ENCODE data around the gene RAPGEFL1. TPM values are rescaled to one million over a fixed set of nuclear protein-coding genes. Genes with fewer than 3 reads are reported as not detected.
A peak's percentile ranks its signal among the peaks of the same experiment; 100 is the strongest.

RAPGEFL1 gene
- total RNA-seq, 1 donor from 2014 or later, result 6.8 TPM

- peaks cover 36% of the 10 kb centered on the region for H3K4me1 ChIP-seq
- no peaks in the 10 kb centered on the region for H3K27me3 ChIP-seq
- Mint-ChIP-seq H3K27ac (no peak overlapping the region), H3K36me3 (peaks cover 22% of the 10 kb centered on the region), H3K4me3 (peak overlapping the region; percentile 77), H3K4me1 (peaks cover 43% of the 10 kb centered on the region), H3K27me3 (ENCODE audit: insufficient read depth, low read depth) (no peaks in the 10 kb centered on the region), H3K9me3 (no peaks in the 10 kb centered on the region)
- no peak overlapping the region for H3K4me3 ChIP-seq
- TF ChIP-seq CTCF (IDR thresholded peaks at IDR 0.05), result no peak
- no peak for TF ChIP-seq EZH2phosphoT487 (IDR thresholded peaks at IDR 0.05)
- TF ChIP-seq EZH2 (IDR thresholded peaks at IDR 0.05), result no peak
- H2AFZ ChIP-seq (replicated peaks), result no peak overlapping the region
- peak overlapping the region; percentile 50 for H3K4me2 ChIP-seq
- H3K79me2 ChIP-seq (ENCODE audit: low read depth), result no peaks in the 10 kb centered on the region
- H3K9me3 ChIP-seq (ENCODE audit: low read depth), result no peaks in the 10 kb centered on the region
- peaks cover 6% of the 10 kb centered on the region for H3K36me3 ChIP-seq
- peaks cover 42% of the 10 kb centered on the region for H4K20me1 ChIP-seq (ENCODE audit: low read depth)
- peak; percentile 70 for DNase-seq (ENCODE audit: low spot score)
- peaks cover 57% of the 10 kb centered on the region for H3F3A ChIP-seq (ENCODE audit: low read depth)
- no peak overlapping the region for H3K9ac ChIP-seq
- H3K27ac ChIP-seq, result no peak overlapping the region
Observed at GRCh38 chr17:40175928-40176753, 1.1 kb upstream of the RAPGEFL1 start.

GRCh38 chr17:40176754-40177110 lies 538 bp upstream of the RAPGEFL1 start:
- Histone ChIP-seq H3K27me3 (no peaks in the 10 kb centered on the region), H3K4me3 (no peak overlapping the region), H3K79me2 (ENCODE audit: low read depth) (no peaks in the 10 kb centered on the region), H3K36me3 (peaks cover under 1% of the 10 kb centered on the region), H3K9me3 (ENCODE audit: low read depth) (no peaks in the 10 kb centered on the region), H3F3A (ENCODE audit: low read depth) (peaks cover 53% of the 10 kb centered on the region), H4K20me1 (ENCODE audit: low read depth) (peaks cover 42% of the 10 kb centered on the region), H3K9ac (no peak overlapping the region), H3K4me2 (no peak overlapping the region), H3K4me1 (peaks cover 36% of the 10 kb centered on the region), H3K27ac (no peak overlapping the region), H2AFZ (replicated peaks) (no peak overlapping the region)
- H3K9me3 Mint-ChIP-seq, result no peaks in the 10 kb centered on the region
- H3K4me1 Mint-ChIP-seq, result peaks cover 43% of the 10 kb centered on the region
- H3K27me3 Mint-ChIP-seq (ENCODE audit: insufficient read depth, low read depth), result no peaks in the 10 kb centered on the region
- peak overlapping the region; percentile 77 for H3K4me3 Mint-ChIP-seq
- H3K36me3 Mint-ChIP-seq, result peaks cover 17% of the 10 kb centered on the region
- DNase-seq (ENCODE audit: low spot score), result no peak
- no peak overlapping the region for H3K27ac Mint-ChIP-seq
- TF ChIP-seq EZH2phosphoT487 (IDR thresholded peaks at IDR 0.05) (no peak), EZH2 (IDR thresholded peaks at IDR 0.05) (no peak), CTCF (IDR thresholded peaks at IDR 0.05) (no peak)

GRCh38 chr17:40178021-40178601 lies 841 bp downstream of the RAPGEFL1 start:
- H3K4me1 Mint-ChIP-seq, result peaks cover 43% of the 10 kb centered on the region
- Histone ChIP-seq H3K9me3 (ENCODE audit: low read depth) (no peaks in the 10 kb centered on the region), H3K27ac (no peak overlapping the region), H4K20me1 (ENCODE audit: low read depth) (peaks cover 42% of the 10 kb centered on the region), H3F3A (ENCODE audit: low read depth) (peaks cover 45% of the 10 kb centered on the region), H3K36me3 (no peaks in the 10 kb centered on the region), H2AFZ (replicated peaks) (no peak overlapping the region), H3K27me3 (no peaks in the 10 kb centered on the region), H3K4me3 (peak overlapping the region; percentile 60), H3K4me1 (peaks cover 36% of the 10 kb centered on the region), H3K9ac (no peak overlapping the region), H3K4me2 (peak overlapping the region; percentile 96), H3K79me2 (ENCODE audit: low read depth) (no peaks in the 10 kb centered on the region)
- no peak overlapping the region for H3K27ac Mint-ChIP-seq
- no peaks in the 10 kb centered on the region for H3K9me3 Mint-ChIP-seq
- H3K27me3 Mint-ChIP-seq (ENCODE audit: insufficient read depth, low read depth), result no peaks in the 10 kb centered on the region
- peak; percentile 31 for TF ChIP-seq CTCF (IDR thresholded peaks at IDR 0.05)
- TF ChIP-seq EZH2phosphoT487 (IDR thresholded peaks at IDR 0.05), result no peak
- TF ChIP-seq EZH2 (IDR thresholded peaks at IDR 0.05), result no peak
- peak overlapping the region; percentile 48 for H3K4me3 Mint-ChIP-seq
- DNase-seq (ENCODE audit: low spot score), result peak; percentile 60
- peaks cover 15% of the 10 kb centered on the region for H3K36me3 Mint-ChIP-seq

Data from neural progenitor cell (in vitro differentiated cells).